Neural progenitor cell (in vitro differentiated cells): ENCODE data around the gene PRDM1. TPM values are rescaled to one million over a fixed set of nuclear protein-coding genes. Genes with fewer than 3 reads are reported as not detected.

Source experiments
- DNase-seq: peaks from one replicate; pipeline ENCODE4 v3.0.0-alpha.2; 2016; ENCODE audit warnings: low spot score
- H2AFZ ChIP-seq: fragments of 200-600 bp; sonication (generic); replicated peaks from 2 replicates; pipeline ENCODE4 v1.6.1; 2016; ENCODE audit warnings: antibody characterized with exemption
- H3F3A ChIP-seq: fragments of 200-600 bp; sonication (generic); 2 replicates; pipeline ENCODE4 v1.6.1; 2016; ENCODE audit warnings: antibody characterized with exemption, low read depth
- H3K27ac ChIP-seq: fragments of 200-600 bp; sonication (generic); 2 replicates; pipeline ENCODE4 v1.5.1; 2016; ENCODE audit warnings: mild to moderate bottlenecking
- H3K27me3 ChIP-seq: fragments of 200-600 bp; sonication (generic); 2 replicates; pipeline ENCODE4 v1.6.1; 2016; ENCODE audit warnings: mild to moderate bottlenecking, moderate library complexity
- H3K36me3 ChIP-seq: fragments of 200-600 bp; sonication (generic); 2 replicates; pipeline ENCODE4 v1.5.1; 2016
- H3K4me1 ChIP-seq: fragments of 200-600 bp; sonication (generic); 2 replicates; pipeline ENCODE4 v1.6.1; 2016; ENCODE audit warnings: mixed run types
- H3K4me2 ChIP-seq: fragments of 200-600 bp; sonication (generic); 2 replicates; pipeline ENCODE4 v1.6.1; 2016
- H3K4me3 ChIP-seq: fragments of 200-600 bp; sonication (generic); 2 replicates; pipeline ENCODE4 v1.5.1; 2016
- H3K79me2 ChIP-seq: fragments of 200-600 bp; sonication (generic); 2 replicates; pipeline ENCODE4 v1.6.1; 2016; ENCODE audit warnings: low read depth
- H3K9ac ChIP-seq: fragments of 200-600 bp; sonication (generic); 2 replicates; pipeline ENCODE4 v1.6.1; 2016
- H3K9me3 ChIP-seq: fragments of 200-600 bp; sonication (generic); 2 replicates; pipeline ENCODE4 v1.5.1; 2016; ENCODE audit warnings: low read depth
- H4K20me1 ChIP-seq: fragments of 200-600 bp; sonication (generic); 2 replicates; pipeline ENCODE4 v1.6.1; 2016; ENCODE audit warnings: low read depth
- H3K27ac Mint-ChIP-seq: 3 replicates; pipeline ENCODE4 v1.8.0; 2021; ENCODE audit warnings: mixed read lengths
- H3K27me3 Mint-ChIP-seq: 2 replicates; pipeline ENCODE4 v1.8.0; 2022; ENCODE audit warnings: low read depth, mild to moderate bottlenecking, inconsistent platforms, moderate library complexity, mixed read lengths; ENCODE audit not compliant: insufficient read depth
- H3K36me3 Mint-ChIP-seq: 3 replicates; pipeline ENCODE4 v1.8.0; 2021; ENCODE audit warnings: mixed read lengths
- H3K4me1 Mint-ChIP-seq: 3 replicates; pipeline ENCODE4 v1.8.0; 2021; ENCODE audit warnings: mixed read lengths
- H3K4me3 Mint-ChIP-seq: 3 replicates; pipeline ENCODE4 v1.8.0; 2021; ENCODE audit warnings: mild to moderate bottlenecking, moderate library complexity, mixed read lengths
- H3K9me3 Mint-ChIP-seq: 3 replicates; pipeline ENCODE4 v1.8.0; 2020; ENCODE audit warnings: mixed read lengths
- CTCF ChIP-seq: fragments of 200-600 bp; sonication (generic); IDR thresholded peaks from 2 replicates; pipeline ENCODE4 v1.5.1; 2017; ENCODE audit warnings: antibody characterized with exemption, mild to moderate bottlenecking
- EZH2 ChIP-seq: fragments of 200-600 bp; sonication (generic); IDR thresholded peaks from 2 replicates; pipeline ENCODE4 v1.6.1; 2017; ENCODE audit warnings: antibody characterized with exemption, mild to moderate bottlenecking, moderate library complexity
- EZH2phosphoT487 ChIP-seq: fragments of 200-600 bp; sonication (generic); IDR thresholded peaks from 2 replicates; pipeline ENCODE4 v1.6.1; 2017; ENCODE audit warnings: antibody characterized with exemption
- total RNA-seq: library from RNA; depleted of rRNA; stranded (reverse); fragments of >200 nt; gene quantifications from 2 replicates; pipeline ENCODE4 v1.2.3, GENCODE V29; 2015; ENCODE audit warnings: low replicate concordance

PRDM1 gene
- total RNA-seq, 1 donor from 2014 or later, result 0.37 TPM

- H3K27me3 ChIP-seq, result peaks cover 7% of the 10 kb centered on the region
These were observed 659 bp downstream of the PRDM1 start for GRCh38 chr6:106086814-106087175.

DNA sequence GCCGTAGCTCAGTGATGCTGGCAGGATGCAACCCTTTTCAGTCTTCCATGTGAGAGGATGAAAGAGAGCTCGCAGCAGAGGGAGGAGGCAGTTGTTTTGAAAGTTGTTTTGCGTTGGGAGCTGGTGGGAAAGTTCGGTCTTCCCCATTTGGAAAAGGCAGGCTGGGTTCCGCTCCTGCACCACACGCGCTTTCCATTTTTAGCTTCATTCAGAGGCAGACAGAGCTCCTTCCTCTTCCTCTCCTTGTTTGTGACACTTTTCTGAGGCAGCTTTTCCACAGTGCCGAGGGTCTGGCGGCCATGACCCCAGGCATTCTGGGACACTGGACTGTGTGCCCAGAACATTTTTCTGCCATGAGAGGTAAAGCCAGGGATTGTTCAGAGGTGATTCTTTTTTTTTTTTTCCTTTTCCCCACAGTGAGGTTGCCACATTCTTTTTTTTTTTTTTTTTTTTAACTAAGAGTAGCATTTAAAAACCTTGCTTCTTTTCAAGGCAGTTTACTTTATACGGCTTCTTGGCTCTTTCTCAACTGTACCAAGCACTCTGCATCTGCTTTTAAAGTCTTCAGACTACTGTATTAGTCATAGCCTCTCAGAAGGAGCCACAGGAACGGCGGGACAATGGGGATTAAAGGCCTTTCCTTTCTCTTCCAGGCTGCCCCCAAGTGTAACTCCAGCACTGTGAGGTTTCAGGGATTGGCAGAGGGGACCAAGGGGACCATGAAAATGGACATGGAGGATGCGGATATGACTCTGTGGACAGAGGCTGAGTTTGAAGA, 1.6 kb downstream of the PRDM1 start:
- Histone ChIP-seq H3K9me3 (no peaks in the 10 kb centered on the region), H2AFZ (peak overlapping the region; percentile 62), H3K9ac (no peak overlapping the region), H3K4me2 (peak overlapping the region; percentile 89), H3K27ac (no peak overlapping the region), H3K4me3 (peak overlapping the region; percentile 51), H3K36me3 (no peaks in the 10 kb centered on the region), H4K20me1 (no peaks in the 10 kb centered on the region), H3F3A (peaks cover 34% of the 10 kb centered on the region), H3K4me1 (peaks cover 41% of the 10 kb centered on the region), H3K27me3 (peaks cover 7% of the 10 kb centered on the region), H3K79me2 (no peaks in the 10 kb centered on the region)
- Mint-ChIP-seq H3K27me3 (peaks cover 9% of the 10 kb centered on the region), H3K9me3 (no peaks in the 10 kb centered on the region), H3K4me3 (peak overlapping the region; percentile 70), H3K27ac (no peak overlapping the region), H3K36me3 (no peaks in the 10 kb centered on the region), H3K4me1 (peaks cover 34% of the 10 kb centered on the region)
- TF ChIP-seq EZH2phosphoT487, result no peak
- DNase-seq, result peak; percentile 72

More at GRCh38 chr6:106086814-106087175, 659 bp downstream of the PRDM1 start:
- peaks cover 9% of the 10 kb centered on the region for H3K27me3 Mint-ChIP-seq
- Histone ChIP-seq H3K4me1 (peaks cover 41% of the 10 kb centered on the region), H3K9me3 (no peaks in the 10 kb centered on the region), H3K9ac (no peak overlapping the region), H3K4me2 (peak overlapping the region; percentile 89), H3K79me2 (no peaks in the 10 kb centered on the region), H2AFZ (no peak overlapping the region), H3K4me3 (peak overlapping the region; percentile 51), H3F3A (peaks cover 34% of the 10 kb centered on the region), H3K27ac (no peak overlapping the region), H4K20me1 (no peaks in the 10 kb centered on the region), H3K36me3 (no peaks in the 10 kb centered on the region)
- no peak for DNase-seq
- no peaks in the 10 kb centered on the region for H3K9me3 Mint-ChIP-seq
- H3K27ac Mint-ChIP-seq, result no peak overlapping the region
- peaks cover 34% of the 10 kb centered on the region for H3K4me1 Mint-ChIP-seq
- no peak overlapping the region for H3K4me3 Mint-ChIP-seq
- TF ChIP-seq CTCF, result no peak
- no peaks in the 10 kb centered on the region for H3K36me3 Mint-ChIP-seq

DNA sequence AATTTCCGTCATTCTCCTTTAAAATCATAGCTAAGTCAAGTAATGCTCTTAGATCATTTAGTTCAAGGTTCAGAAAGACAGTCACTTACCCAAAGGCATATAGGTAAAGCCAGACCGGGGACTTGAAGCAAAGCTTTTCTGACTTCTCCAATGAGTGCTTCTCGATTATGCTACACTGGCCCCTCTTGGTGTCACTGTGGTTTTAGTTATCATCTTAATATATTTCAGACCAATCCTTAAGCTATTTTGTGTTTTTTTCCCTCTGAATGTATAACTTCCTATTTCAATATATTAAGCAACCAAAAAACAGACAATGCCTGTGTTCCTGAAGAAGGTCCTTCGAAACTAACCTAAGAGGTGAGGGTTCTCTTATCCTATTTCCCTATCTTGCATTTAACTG, 3.9 kb downstream of the PRDM1 start:
- H3K36me3 ChIP-seq, result no peaks in the 10 kb centered on the region
- no peaks in the 10 kb centered on the region for H3K36me3 Mint-ChIP-seq
- H3K9me3 ChIP-seq, result no peaks in the 10 kb centered on the region
- H3K4me3 ChIP-seq, result no peak overlapping the region
- no peak overlapping the region for H3K4me3 Mint-ChIP-seq
- H2AFZ ChIP-seq, result no peak overlapping the region
- H3K9ac ChIP-seq, result no peak overlapping the region
- TF ChIP-seq CTCF, result no peak
- no peak for TF ChIP-seq EZH2
- TF ChIP-seq EZH2phosphoT487, result no peak
- no peak overlapping the region for H3K27ac Mint-ChIP-seq
- no peak for DNase-seq
- no peak overlapping the region for H3K27ac ChIP-seq
- H4K20me1 ChIP-seq, result no peaks in the 10 kb centered on the region
- peaks cover 22% of the 10 kb centered on the region for H3K4me1 Mint-ChIP-seq
- peaks cover 24% of the 10 kb centered on the region for H3F3A ChIP-seq
- H3K4me1 ChIP-seq, result peaks cover 25% of the 10 kb centered on the region
- no peaks in the 10 kb centered on the region for H3K9me3 Mint-ChIP-seq
- peaks cover 7% of the 10 kb centered on the region for H3K27me3 ChIP-seq
- H3K27me3 Mint-ChIP-seq, result peaks cover 9% of the 10 kb centered on the region
- no peaks in the 10 kb centered on the region for H3K79me2 ChIP-seq
- no peak overlapping the region for H3K4me2 ChIP-seq

- Histone ChIP-seq H3K27ac (no peak overlapping the region), H3K4me3 (no peak overlapping the region), H3K79me2 (no peaks in the 10 kb centered on the region), H4K20me1 (no peaks in the 10 kb centered on the region), H3F3A (peaks cover 7% of the 10 kb centered on the region), H3K4me2 (no peak overlapping the region), H3K9ac (no peak overlapping the region), H2AFZ (no peak overlapping the region), H3K4me1 (peaks cover 19% of the 10 kb centered on the region), H3K36me3 (no peaks in the 10 kb centered on the region), H3K9me3 (no peaks in the 10 kb centered on the region), H3K27me3 (no peaks in the 10 kb centered on the region)
- H3K4me3 Mint-ChIP-seq, result no peak overlapping the region
- no peak overlapping the region for H3K27ac Mint-ChIP-seq
- no peaks in the 10 kb centered on the region for H3K36me3 Mint-ChIP-seq
- no peaks in the 10 kb centered on the region for H3K9me3 Mint-ChIP-seq
- peaks cover 15% of the 10 kb centered on the region for H3K27me3 Mint-ChIP-seq
- TF ChIP-seq EZH2 (no peak), CTCF (no peak)
- no peak for DNase-seq
- peaks cover 13% of the 10 kb centered on the region for H3K4me1 Mint-ChIP-seq
These were observed 6.1 kb downstream of the PRDM1 start for GRCh38 chr6:106092279-106092678.
